Superior temporal gyrus (tissue), 1 donor: ENCODE results near the gene FGFR2.

Source experiments
- DNase-seq: peaks from one replicate; pipeline ENCODE4 v3.0.0-alpha.2; 2016; ENCODE audit errors: extremely low spot score

Gene FGFR2

GRCh38 chr10:121553511-121554264, 44.6 kb downstream of the FGFR2 start:
- peak; percentile 52 for DNase-seq

DNA sequence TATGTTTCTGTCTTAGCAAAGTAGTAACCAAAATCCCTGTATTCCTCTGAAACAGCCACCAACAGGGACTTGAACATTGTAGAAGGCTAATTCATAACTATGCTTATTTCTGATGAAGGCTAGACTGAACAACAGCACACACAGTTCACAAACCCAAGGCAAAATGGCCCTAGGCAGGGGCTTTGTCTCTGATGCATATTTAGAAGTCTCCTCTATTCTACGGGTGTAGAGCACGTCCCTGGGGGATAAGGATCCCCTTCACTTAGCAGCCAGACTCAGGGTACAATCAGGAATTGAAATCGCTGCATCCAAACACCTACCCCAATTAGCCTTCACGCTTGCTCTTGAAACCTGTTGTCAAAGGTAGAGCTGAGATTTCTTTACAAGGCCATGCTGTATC, 45.5 kb downstream of the FGFR2 start:
- no peak for DNase-seq

DNA sequence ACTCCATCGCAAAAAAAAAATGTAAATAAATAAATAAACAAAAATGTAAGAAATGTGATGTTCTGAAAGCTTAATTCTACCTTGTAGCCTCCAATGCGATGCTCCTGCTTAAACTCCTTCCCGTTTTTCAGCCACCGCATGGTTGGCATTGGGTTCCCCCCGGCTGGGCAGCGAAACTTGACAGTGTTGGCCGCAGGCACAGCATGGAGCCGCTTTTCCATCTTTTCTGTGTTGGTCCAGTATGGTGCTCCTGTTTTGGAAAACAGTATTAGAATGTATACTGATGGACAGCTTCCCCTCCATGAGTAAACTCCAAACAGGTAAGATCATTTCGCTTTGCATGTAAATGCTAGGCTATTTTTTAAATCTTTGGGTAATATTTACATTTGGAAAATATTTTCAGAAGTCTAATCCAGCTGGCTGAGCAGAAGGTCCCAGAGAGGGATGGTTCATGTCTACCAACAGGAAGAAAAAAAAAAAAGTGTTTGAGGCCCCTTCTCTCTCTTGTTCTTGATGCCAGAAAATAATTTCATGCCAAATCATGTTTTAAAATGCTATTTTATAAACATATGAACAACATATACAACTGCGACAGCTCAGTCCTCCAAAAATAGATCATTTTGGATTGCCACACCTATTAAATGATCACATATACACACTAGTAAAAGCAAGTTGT, 46.9 kb downstream of the FGFR2 start:
- DNase-seq, result no peak

- DNase-seq, result no peak
Measured at GRCh38 chr10:121544301-121544869, 53.9 kb downstream of the FGFR2 start.

DNA sequence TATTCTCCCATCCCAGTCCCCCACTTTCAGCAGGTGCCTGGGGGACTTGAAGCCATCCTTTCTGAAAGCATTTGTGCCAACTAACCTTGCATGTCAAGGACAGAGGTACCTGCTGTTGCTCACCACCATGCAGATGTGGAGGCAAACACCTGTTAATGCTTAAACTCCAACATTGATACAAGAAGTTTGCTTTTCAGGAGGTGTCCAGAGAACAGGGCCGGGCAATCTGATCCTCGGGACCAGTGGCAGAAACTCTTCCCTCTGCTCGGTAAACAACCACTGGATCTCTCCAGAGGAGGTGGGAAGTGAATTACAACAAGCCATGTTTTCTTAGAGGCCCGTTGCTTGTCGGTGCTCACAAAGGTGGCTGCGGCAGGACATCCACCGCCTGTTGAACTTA, 54.7 kb downstream of the FGFR2 start:
- DNase-seq, result no peak

GRCh38 chr10:121541450-121542120, 56.7 kb downstream of the FGFR2 start:
- no peak for DNase-seq

DNA sequence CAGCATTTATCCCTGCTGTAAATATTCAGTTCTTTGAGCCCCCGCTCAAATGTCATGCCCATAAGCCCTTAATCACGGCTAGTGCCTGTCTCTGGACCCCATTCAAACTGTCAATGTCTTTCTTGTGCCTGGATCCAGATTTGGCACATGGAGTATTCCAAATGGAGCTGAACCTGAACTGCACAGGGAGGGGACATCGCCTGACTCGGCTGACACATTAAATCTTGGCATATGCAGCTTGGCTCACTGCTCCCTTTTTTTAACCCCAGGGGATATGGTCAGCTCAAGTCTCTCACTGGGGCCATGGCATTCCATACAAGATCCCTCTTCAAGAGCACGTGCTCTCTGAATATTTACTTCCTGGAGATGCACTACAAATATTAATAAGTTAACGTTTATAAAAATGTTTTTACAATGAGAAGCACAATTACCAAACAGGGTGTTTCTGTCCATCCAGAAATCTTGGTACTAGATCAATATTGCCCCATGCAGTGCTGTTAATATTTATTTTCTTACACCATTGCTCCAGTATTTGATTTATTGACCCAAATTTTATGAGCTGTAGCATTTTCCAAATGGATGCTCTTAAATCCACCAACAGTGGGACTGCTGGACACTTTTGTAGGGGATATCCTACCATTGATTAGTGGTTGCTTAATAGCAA, 57.4 kb downstream of the FGFR2 start:
- DNase-seq, result no peak

- DNase-seq, result peak; percentile 75
Measured at GRCh38 chr10:121539786-121540185, 58.5 kb downstream of the FGFR2 start.

GRCh38 chr10:121536310-121536913, 61.8 kb downstream of the FGFR2 start:
- peak; percentile 96 for DNase-seq

DNA sequence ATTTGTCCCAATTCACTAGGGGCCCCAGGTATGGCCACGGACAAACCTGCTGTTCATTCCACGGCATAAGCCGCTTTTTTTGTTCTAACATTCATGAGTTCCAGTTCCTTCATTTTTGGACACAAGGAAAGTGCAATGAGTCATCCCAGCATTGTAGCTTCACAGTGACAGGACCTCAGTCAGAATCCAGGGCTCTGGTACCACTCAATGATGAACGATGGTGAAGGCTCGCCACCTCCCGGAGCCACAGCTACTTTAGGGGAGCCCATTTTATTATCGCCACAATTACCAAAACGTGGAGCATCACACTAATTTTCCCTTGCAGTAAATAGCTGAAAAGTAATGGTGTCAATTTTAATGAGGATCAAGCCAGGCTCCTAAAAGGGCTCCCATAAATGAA, 62.9 kb downstream of the FGFR2 start:
- no peak for DNase-seq

GRCh38 chr10:121532292-121532864, 65.9 kb downstream of the FGFR2 start:
- peak; percentile 89 for DNase-seq

- no peak for DNase-seq
Measured at GRCh38 chr10:121531830-121532178, 66.4 kb downstream of the FGFR2 start.

DNA sequence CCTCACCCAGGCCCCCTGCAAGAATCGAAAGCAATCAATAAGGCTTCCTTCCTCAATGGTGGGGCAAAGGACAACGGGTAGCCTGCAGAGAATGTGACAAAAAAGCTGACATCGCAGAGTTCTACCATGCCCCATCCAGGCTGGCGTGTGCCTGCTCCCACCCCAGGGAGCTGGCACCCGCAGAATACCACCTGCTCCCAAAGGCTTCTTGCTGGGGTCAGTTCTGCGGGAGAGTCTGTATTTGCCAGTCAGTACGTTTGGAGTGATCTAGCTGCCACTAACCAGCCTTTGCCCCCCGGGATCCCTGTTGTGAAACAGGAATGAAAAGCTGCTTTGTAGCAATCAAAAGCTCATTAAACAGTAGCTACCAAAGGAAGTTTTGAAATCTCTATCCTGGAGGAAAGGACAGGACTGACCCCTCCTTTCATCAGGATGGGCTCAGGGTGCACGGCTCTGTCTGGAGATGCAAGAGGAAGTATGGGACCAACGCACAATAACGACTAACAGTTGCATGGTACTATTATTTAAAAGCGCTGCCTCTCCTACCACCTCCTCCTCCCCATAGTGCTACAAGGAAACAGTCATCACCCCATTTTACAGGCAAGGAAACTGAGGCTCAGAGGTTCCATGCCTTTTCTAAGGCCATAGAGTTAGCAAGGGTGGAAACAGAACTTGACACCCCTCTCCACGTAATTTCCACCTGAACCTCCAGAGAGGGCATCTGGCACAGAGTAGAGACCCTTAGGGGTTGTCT, 67.0 kb downstream of the FGFR2 start:
- DNase-seq, result peak; percentile 66

DNA sequence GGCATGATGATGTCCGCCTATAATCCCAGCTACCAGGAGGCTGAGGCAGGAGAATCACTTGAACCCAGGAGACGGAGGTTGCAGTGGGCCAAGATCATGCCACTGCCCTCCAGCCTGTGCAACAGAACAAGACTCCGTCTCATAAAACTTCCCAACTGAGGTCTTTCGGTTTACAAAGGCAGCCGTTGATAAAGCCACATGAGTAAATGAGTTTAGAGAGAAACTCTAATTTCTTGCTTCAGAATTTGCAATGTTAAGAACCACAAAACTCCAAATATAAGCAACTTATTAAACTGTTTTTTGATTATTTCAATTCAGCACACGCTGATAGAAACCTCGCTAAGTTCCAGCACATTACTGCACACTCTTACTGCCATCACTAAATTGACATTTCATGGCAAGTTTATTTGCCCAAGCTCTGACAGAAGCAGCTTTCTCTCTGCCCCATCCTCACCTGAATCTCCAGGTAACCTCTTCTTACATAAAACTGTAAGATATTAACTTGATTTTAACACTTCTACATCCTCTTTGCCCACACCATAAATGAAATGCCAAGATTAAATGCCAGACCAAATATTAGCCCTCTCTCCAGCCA, 67.7 kb downstream of the FGFR2 start:
- DNase-seq, result peak; percentile 63

GRCh38 chr10:121527690-121528089, 70.6 kb downstream of the FGFR2 start:
- peak; percentile 68 for DNase-seq

GRCh38 chr10:121526801-121527221, 71.4 kb downstream of the FGFR2 start:
- peak; percentile 59 for DNase-seq

GRCh38 chr10:121526135-121526790, 72.0 kb downstream of the FGFR2 start:
- no peak for DNase-seq

DNA sequence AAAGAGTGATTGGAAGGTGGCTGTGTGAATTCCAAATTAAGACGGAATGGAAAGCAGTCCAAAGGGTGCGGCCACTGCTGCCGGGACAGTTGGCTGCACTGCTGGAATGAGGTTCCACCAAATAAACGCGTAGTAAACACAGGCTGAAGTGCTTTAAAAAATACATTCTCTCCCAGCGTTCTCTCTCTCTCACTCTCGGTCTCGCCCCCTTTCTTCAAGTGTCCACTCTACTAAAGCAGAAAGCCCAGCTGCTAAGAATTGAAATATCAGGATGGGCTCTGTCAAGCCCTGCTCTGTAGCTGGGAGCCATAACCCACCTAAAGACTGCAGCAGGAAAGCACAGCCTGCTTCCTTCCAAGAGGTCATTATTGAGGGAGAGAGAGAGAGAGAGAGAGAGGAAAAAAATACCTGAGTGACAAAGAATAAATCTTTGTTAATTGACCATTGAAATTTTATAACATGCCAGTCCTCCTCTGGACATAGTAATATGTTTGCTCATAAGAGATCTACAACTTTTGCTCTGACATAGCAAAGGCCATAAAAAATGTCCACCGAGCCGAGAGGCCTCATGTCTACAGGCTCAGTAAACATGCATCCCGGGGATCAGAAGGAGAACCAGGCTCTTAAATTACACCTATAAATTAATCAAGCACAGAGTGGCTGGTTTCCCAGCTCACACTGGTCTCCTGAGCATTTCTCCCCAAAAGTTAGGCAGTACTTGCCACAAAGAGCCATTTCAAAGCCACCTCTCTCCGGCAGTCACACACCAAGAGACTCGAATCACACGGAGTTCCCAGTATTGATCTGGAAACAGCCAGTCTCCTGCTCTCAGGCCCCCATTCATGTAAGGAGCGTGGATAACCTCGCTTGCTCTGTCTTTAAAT, 72.8 kb downstream of the FGFR2 start:
- peak; percentile 76 for DNase-seq
